Panc1 (cell line): Measurements from ENCODE around the gene SESN1. TPM values are rescaled to one million over a fixed set of nuclear protein-coding genes. Genes with fewer than 3 reads are reported as not detected.

ENCODE experiments used
- ATAC-seq: fragments of 200-7000 bp; cut with Tn5 transposase; 2 replicates; pipeline ENCODE4 v1.9.1; 2020; ENCODE audit warnings: mild to moderate bottlenecking, moderate library complexity
- BruUV-seq: library from RNA; stranded (reverse); fragments of 400-500 nt; replicated peaks from 2 replicates; lab custom pipeline; 2021; lab: Mats Ljungman, UMichigan
- CTCF ChIA-PET: fragments of 300-600 bp; sonication (Branson Sonifier 250); formaldehyde crosslinking; loops from one replicate; lab custom pipeline; 2022; ENCODE audit warnings: antibody characterized with exemption; lab: Charles Lee
- POLR2A ChIA-PET: fragments of 300-600 bp; sonication (Branson Sonifier 250); formaldehyde crosslinking; loops from one replicate; lab custom pipeline; 2022; ENCODE audit warnings: antibody characterized with exemption; lab: Charles Lee
- DNase-seq: peaks from one replicate; pipeline ENCODE4 v3.0.0-alpha.2; 2010; ENCODE audit warnings: low read depth, low spot score
- H3K27ac ChIP-seq: 2 replicates; pipeline ENCODE4 v1.5.1; 2011; ENCODE audit warnings: mild to moderate bottlenecking, low read length, inconsistent platforms
- H3K27me3 ChIP-seq: fragments of 200-500 bp; sonication (Bioruptor generic); 2 replicates; pipeline ENCODE4 v1.6.0; 2014; ENCODE audit warnings: low read length, inconsistent platforms; ENCODE audit not compliant: control insufficient read depth, insufficient read depth
- H3K36me3 ChIP-seq: fragments of 200-500 bp; sonication (Bioruptor generic); 2 replicates; pipeline ENCODE4 v1.5.1; 2014; ENCODE audit warnings: inconsistent platforms, mild to moderate bottlenecking, low read length, moderate library complexity; ENCODE audit not compliant: control insufficient read depth, insufficient read depth
- H3K4me1 ChIP-seq: 2 replicates; pipeline ENCODE4 v1.5.1; 2011; ENCODE audit warnings: inconsistent platforms, mild to moderate bottlenecking, low read length, moderate library complexity; ENCODE audit not compliant: control insufficient read depth, insufficient read depth
- H3K4me3 ChIP-seq, 2 experiments: 2 replicates each; pipeline ENCODE4 v1.5.1; 2011 to 2012; ENCODE audit warnings: low read depth in 2 of 2, low read length in 2 of 2, mild to moderate bottlenecking in 2 of 2, inconsistent platforms in 1 of 2, moderate library complexity in 1 of 2
- H3K9me3 ChIP-seq: fragments of 200-500 bp; sonication (Bioruptor generic); 2 replicates; pipeline ENCODE4 v1.5.1; 2014; ENCODE audit warnings: low read depth, mild to moderate bottlenecking, inconsistent platforms, low read length, moderate library complexity; ENCODE audit not compliant: control insufficient read depth, insufficient read depth
- CTCF ChIP-seq: fragments of 450-650 bp; IDR thresholded peaks from 2 replicates; pipeline ENCODE4 v1.5.1; 2017; ENCODE audit warnings: mild to moderate bottlenecking
- POLR2AphosphoS5 ChIP-seq: IDR thresholded peaks from 2 replicates; pipeline ENCODE4 v1.6.1; 2012; ENCODE audit warnings: mild to moderate bottlenecking, low read depth, low read length, moderate library complexity
- REST ChIP-seq, 2 experiments: IDR thresholded peaks; 2 replicates each; pipeline ENCODE4 v1.6.1; 2011 to 2012; ENCODE audit warnings: low read depth in 2 of 2, control low read depth in 1 of 2, low read length in 1 of 2, mild to moderate bottlenecking in 1 of 2, moderate library complexity in 1 of 2; ENCODE audit not compliant: insufficient read depth in 1 of 2
- SIN3A ChIP-seq: IDR thresholded peaks from 2 replicates; pipeline ENCODE4 v1.6.1; 2012; ENCODE audit warnings: low read depth, mild to moderate bottlenecking, low read length, moderate library complexity, borderline replicate concordance; ENCODE audit not compliant: insufficient read depth
- TCF7L2 ChIP-seq: IDR thresholded peaks from 2 replicates; pipeline ENCODE4 v1.6.1; 2011; ENCODE audit warnings: mild to moderate bottlenecking, low read depth, low read length, inconsistent platforms
- in situ Hi-C: cut with HindIII; loops from 2 replicates; pipeline ENCODE4 v1.10.0; 2016; ENCODE audit warnings: low sequenced_read_pairs, low pct_unique_long_range_greater_than_20kb
- intact Hi-C: fragments of 100-400 bp; cut with micrococcal nuclease; formaldehyde crosslinking; loops from one replicate; pipeline ENCODE4 v1.10.0; 2022; ENCODE audit not compliant: unreplicated experiment
- total RNA-seq: library from RNA; stranded (reverse); gene quantifications from one replicate; pipeline ENCODE4 v1.2.1, GENCODE V29; 2021; ENCODE audit not compliant: unreplicated experiment

SESN1 gene
- total RNA-seq, 1 experiment from 2014 or later = 11.3 TPM

- POLR2A ChIA-PET = no interaction called here
- H3K4me1 ChIP-seq = no peaks in the 10 kb centered on the region; the same call in 1 of the 2 replicates
- BruUV-seq = no TSS peak
These were observed 91.8 kb downstream of the SESN1 start for GRCh38 chr6:109002882-109003281.

GRCh38 chr6:109002051-109002697 is 92.5 kb downstream of the SESN1 start:
- ChIA-PET CTCF (no interaction called here), POLR2A (no interaction called here)
- H3K9me3 ChIP-seq = no peaks in the 10 kb centered on the region
- no peak for DNase-seq
- no peak for TF ChIP-seq TCF7L2
- TF ChIP-seq CTCF = no peak
- TF ChIP-seq SIN3A = no peak
- TF ChIP-seq POLR2AphosphoS5 = no peak
- TF ChIP-seq REST (IDR thresholded peaks at IDR 0.05; ENCODE audit: insufficient read depth in 1 of 2, low read depth in 2 of 2, low read length in 1 of 2) = no peak
- in situ Hi-C loops (no loop called here), intact Hi-C loops (no loop called here)
- no peak overlapping the region for H3K27ac ChIP-seq
- H3K4me1 ChIP-seq = no peaks in the 10 kb centered on the region
- BruUV-seq = no TSS peak
- no peak for ATAC-seq
- H3K27me3 ChIP-seq = no peaks in the 10 kb centered on the region
- no peak overlapping the region for H3K4me3 ChIP-seq
- no peaks in the 10 kb centered on the region; the same call in 1 of the 2 replicates for H3K36me3 ChIP-seq

More at GRCh38 chr6:109002882-109003281, 91.8 kb downstream of the SESN1 start:
- DNase-seq (no peak), ATAC-seq (no peak)
- in situ Hi-C loops = no loop called here
- CTCF ChIA-PET = no interaction called here
- Histone ChIP-seq H3K9me3 (no peaks in the 10 kb centered on the region), H3K27ac (no peak overlapping the region), H3K36me3 (no peaks in the 10 kb centered on the region; the same call in 1 of the 2 replicates), H3K27me3 (no peaks in the 10 kb centered on the region), H3K4me3 (no peak overlapping the region)
- intact Hi-C loops = no loop called here
- TF ChIP-seq TCF7L2 (no peak), CTCF (no peak), SIN3A (no peak), REST (IDR thresholded peaks at IDR 0.05; ENCODE audit: insufficient read depth in 1 of 2, low read depth in 2 of 2, low read length in 1 of 2) (no peak), POLR2AphosphoS5 (no peak)
